Erythroblast (primary cell): ENCODE data around the gene TMEM244.
"Not testable (repeated sequence)": the region's sequence is repeated elsewhere in the genome, so short reads cannot be mapped to it uniquely, and the experiment has no call there.

ENCODE experiments used
- DNase-seq, 2 experiments: peaks; one replicate each; lab custom pipeline; 2025; lab: John Stamatoyannopoulos, UW
- GATA1 ChIP-seq: IDR thresholded peaks from 2 replicates; pipeline ENCODE4 v1.6.1; 2011; ENCODE audit warnings: low read depth, mild to moderate bottlenecking, control low read depth, low read length, moderate library complexity
- POLR2A ChIP-seq: IDR thresholded peaks from 2 replicates; pipeline ENCODE4 v1.6.1; 2011; ENCODE audit warnings: mild to moderate bottlenecking, low read length

TMEM244 gene

GRCh38 chr6:129882510-129883023 is 21.5 kb upstream of the TMEM244 start:
- DNase-seq: no peak
- TF ChIP-seq GATA1 (no peak), POLR2A (no peak)

GRCh38 chr6:129877894-129878293 is 16.8 kb upstream of the TMEM244 start:
- not testable (repeated sequence) for DNase-seq

- no peak for TF ChIP-seq GATA1
These were observed 14.8 kb upstream of the TMEM244 start for GRCh38 chr6:129875610-129876520.

GRCh38 chr6:129874837-129875236 is 13.7 kb upstream of the TMEM244 start:
- no peak for DNase-seq
- TF ChIP-seq GATA1: no peak
- no peak for TF ChIP-seq POLR2A

More at GRCh38 chr6:129875610-129876520, 14.8 kb upstream of the TMEM244 start:
- DNase-seq: no peak

- DNase-seq: no peak
These were observed 11.5 kb upstream of the TMEM244 start for GRCh38 chr6:129872586-129872985.

GRCh38 chr6:129871221-129871620 is 10.1 kb upstream of the TMEM244 start:
- no peak for DNase-seq
- TF ChIP-seq GATA1 (no peak), POLR2A (no peak)

More at GRCh38 chr6:129872586-129872985, 11.5 kb upstream of the TMEM244 start:
- TF ChIP-seq POLR2A: no peak
- no peak for TF ChIP-seq GATA1

- TF ChIP-seq GATA1 (no peak), POLR2A (no peak)
- DNase-seq: no peak
These were observed 6.3 kb upstream of the TMEM244 start for GRCh38 chr6:129867403-129867802.

- DNase-seq: no peak
- TF ChIP-seq GATA1 (no peak), POLR2A (no peak)
These were observed 5.6 kb upstream of the TMEM244 start for GRCh38 chr6:129866688-129867087.

GRCh38 chr6:129866256-129866655 is 5.1 kb upstream of the TMEM244 start:
- no peak for DNase-seq
- TF ChIP-seq POLR2A (no peak), GATA1 (no peak)

GRCh38 chr6:129865013-129865412 is 3.9 kb upstream of the TMEM244 start:
- TF ChIP-seq POLR2A (no peak), GATA1 (no peak)
- DNase-seq: peak; percentile 6 to 12

GRCh38 chr6:129863664-129864063 is 2.5 kb upstream of the TMEM244 start:
- no peak for DNase-seq
- TF ChIP-seq GATA1 (no peak), POLR2A (no peak)

GRCh38 chr6:129859524-129859923 is 1.6 kb downstream of the TMEM244 start:
- no peak for DNase-seq
- no peak for TF ChIP-seq GATA1
- no peak for TF ChIP-seq POLR2A

- TF ChIP-seq GATA1: no peak
- no peak for TF ChIP-seq POLR2A
- DNase-seq: no peak
These were observed 3.3 kb downstream of the TMEM244 start for GRCh38 chr6:129857838-129858237.

- TF ChIP-seq POLR2A: no peak
- no peak for TF ChIP-seq GATA1
- DNase-seq: peak; percentile 48 to 77
These were observed 7.0 kb downstream of the TMEM244 start for GRCh38 chr6:129853996-129854711.
